ENCODE results near the gene TTC14.

Gene TTC14

DNA sequence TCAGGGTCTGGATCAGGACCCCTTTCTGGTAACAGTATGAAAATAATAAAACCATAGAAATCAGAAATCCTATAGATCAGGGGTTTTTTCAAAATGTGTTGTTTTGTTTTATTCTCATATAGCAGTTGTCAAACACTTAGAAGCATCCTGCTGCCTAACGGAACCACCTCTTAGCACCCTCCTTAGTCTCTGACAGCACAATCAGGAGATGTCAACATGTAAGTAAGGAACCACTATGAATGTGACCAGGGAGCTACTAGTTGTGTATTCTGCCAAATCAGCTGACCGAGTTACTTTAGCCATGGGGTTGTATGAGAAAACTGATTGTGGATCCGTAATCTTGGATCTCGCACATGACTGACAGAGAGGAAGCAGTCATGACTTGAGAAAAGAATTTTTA, 55.1 kb downstream of the TTC14 start:
- Histone ChIP-seq H3K9ac (ENCODE audit: insufficient read length) (no peak overlapping the region), H3K4me3 (no peak overlapping the region), H3K27ac (no peak overlapping the region), H3K9me3 (ENCODE audit: low read depth, low read length) (no peaks in the 10 kb centered on the region), H3K36me3 (ENCODE audit: insufficient read depth, low read length) (no peaks in the 10 kb centered on the region)
- TF ChIP-seq POLR2AphosphoS5 (IDR thresholded peaks at IDR 0.05; ENCODE audit: borderline replicate concordance, low read depth, low read length) (no peak), EZH2 (IDR thresholded peaks at IDR 0.05) (no peak), FOXP2 (optimal IDR thresholded peaks at IDR 0.05; ENCODE audit: control extremely low read depth, extremely low read length, insufficient read depth) (no peak)
- no peak for DNase-seq (ENCODE audit: low read depth, low spot score)

Measured in SK-N-MC (cell line).